Effector memory CD8-positive, alpha-beta T cell (primary cell): ENCODE measurements around the gene DPP6.

Source experiments
- ATAC-seq: fragments of 150-1000 bp; cut with Tn5 transposase; replicated peaks from 2 replicates; pipeline ENCODE4 v1.10.0; 2021; ENCODE audit warnings: mild to moderate bottlenecking, moderate library complexity
- DNase-seq, 3 experiments: peaks; one replicate each; pipeline ENCODE4 v3.0.0; 2021
- H3K27ac Mint-ChIP-seq, 2 donors: one replicate each; pipeline ENCODE4 v1.8.0; 2022; ENCODE audit warnings: mild to moderate bottlenecking in 2 of 2, mixed read lengths in 2 of 2, moderate library complexity in 2 of 2
- H3K27me3 Mint-ChIP-seq, 2 donors: one replicate each; pipeline ENCODE4 v1.8.0; 2022; ENCODE audit warnings: mixed read lengths in 2 of 2
- H3K36me3 Mint-ChIP-seq: one replicate; pipeline ENCODE4 v1.8.0; 2022; ENCODE audit warnings: mild to moderate bottlenecking, moderate library complexity, mixed read lengths; ENCODE audit not compliant: insufficient read depth
- H3K4me1 Mint-ChIP-seq, 2 donors: one replicate each; pipeline ENCODE4 v1.8.0; 2022; ENCODE audit warnings: low read depth in 2 of 2, mixed read lengths in 2 of 2
- H3K4me3 Mint-ChIP-seq, 2 donors: one replicate each; pipeline ENCODE4 v1.8.0; 2022; ENCODE audit warnings: mild to moderate bottlenecking in 2 of 2, mixed read lengths in 2 of 2, moderate library complexity in 2 of 2
- H3K9me3 Mint-ChIP-seq, 2 donors: one replicate each; pipeline ENCODE4 v1.8.0; 2022; ENCODE audit warnings: mixed read lengths in 2 of 2

The DPP6 gene

GRCh38 chr7:154774303-154774969 is 722.2 kb downstream of the DPP6 start:
- Mint-ChIP-seq H3K36me3 (no peaks in the 10 kb centered on the region), H3K27ac (no peak overlapping the region), H3K4me3 (no peak overlapping the region), H3K27me3 (peaks cover under 1 to 8% of the 10 kb centered on the region in 2 donors), H3K4me1 (peaks cover 0 to 6% of the 10 kb centered on the region in 2 donors), H3K9me3 (peaks cover 6 to 34% of the 10 kb centered on the region in 2 donors)
- DNase-seq (no peak), ATAC-seq (no peak)

DNA sequence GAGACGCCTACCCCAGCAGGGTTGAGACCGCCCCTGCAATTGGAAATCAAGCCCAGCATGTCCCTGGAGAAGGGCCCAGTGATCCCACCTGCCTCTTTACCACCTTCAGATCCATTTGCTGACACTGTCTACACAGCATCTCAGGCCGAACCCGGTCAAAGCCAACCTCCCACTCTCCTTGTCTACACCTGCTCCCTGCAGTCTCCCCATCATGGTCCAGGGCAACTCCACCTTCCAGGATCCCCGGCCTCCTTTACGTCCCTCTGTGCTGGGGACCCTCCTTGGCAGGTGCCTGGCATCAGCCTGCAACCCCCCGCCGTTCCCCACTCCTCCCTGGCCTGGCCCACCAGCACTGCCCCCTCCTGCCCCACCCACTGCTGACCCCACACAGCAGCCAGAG is 723.5 kb downstream of the DPP6 start:
- peaks cover 7 to 32% of the 10 kb centered on the region in 2 donors for H3K9me3 Mint-ChIP-seq
- peaks cover 0 to 6% of the 10 kb centered on the region in 2 donors for H3K4me1 Mint-ChIP-seq
- no peak for ATAC-seq
- no peak for DNase-seq
- H3K36me3 Mint-ChIP-seq = no peaks in the 10 kb centered on the region
- H3K4me3 Mint-ChIP-seq = no peak overlapping the region
- H3K27ac Mint-ChIP-seq = no peak overlapping the region
- peaks cover 0 to 8% of the 10 kb centered on the region in 2 donors for H3K27me3 Mint-ChIP-seq

DNA sequence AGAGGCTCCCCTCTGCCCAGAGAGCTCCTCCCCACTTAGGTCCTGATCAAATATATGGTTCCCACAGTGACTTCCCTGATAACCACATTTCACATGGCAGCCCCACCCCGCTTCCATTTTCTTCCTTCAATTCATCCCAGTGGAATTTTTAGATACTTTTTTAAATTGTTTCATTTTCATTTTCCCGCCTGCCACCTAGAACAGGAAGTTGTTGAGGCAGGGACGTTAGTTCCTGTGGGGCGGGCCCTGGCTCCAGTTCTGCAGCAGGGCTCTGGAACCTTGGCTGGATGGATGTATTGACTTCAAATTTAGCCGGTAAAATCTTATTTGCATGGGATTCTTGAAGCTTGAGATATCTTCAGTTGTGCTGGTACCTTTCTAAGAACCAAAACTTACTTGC is 724.2 kb downstream of the DPP6 start:
- DNase-seq (no peak), ATAC-seq (no peak)
- H3K4me1 Mint-ChIP-seq = peaks cover 0 to 6% of the 10 kb centered on the region in 2 donors
- H3K36me3 Mint-ChIP-seq = no peaks in the 10 kb centered on the region
- H3K4me3 Mint-ChIP-seq = no peak overlapping the region
- H3K27me3 Mint-ChIP-seq = peaks cover 0 to 8% of the 10 kb centered on the region in 2 donors
- H3K27ac Mint-ChIP-seq = no peak overlapping the region
- H3K9me3 Mint-ChIP-seq = peaks cover 9 to 37% of the 10 kb centered on the region in 2 donors

DNA sequence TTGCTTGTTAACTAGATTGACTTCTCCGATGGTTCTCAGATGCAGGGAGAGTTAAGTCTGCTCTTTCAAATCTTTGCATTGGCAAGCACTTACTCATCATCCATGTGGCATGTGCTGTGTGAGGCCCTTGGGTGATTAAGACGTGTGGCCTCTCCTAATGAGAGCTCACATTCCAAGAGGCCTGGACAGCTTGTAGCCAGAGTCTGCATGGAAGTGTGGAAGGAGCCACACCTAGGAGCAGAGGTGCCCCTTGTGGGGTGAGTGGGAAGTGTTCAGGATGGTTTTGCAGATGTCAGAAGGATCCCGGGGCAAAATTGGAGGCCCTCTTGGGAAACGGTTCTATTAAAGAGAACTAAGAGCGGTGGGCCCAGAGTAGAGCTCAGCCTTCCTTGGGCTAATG is 724.8 kb downstream of the DPP6 start:
- no peak for DNase-seq
- Mint-ChIP-seq H3K27ac (no peak overlapping the region), H3K9me3 (peaks cover 9 to 37% of the 10 kb centered on the region in 2 donors), H3K36me3 (no peaks in the 10 kb centered on the region), H3K27me3 (peaks cover 0 to 8% of the 10 kb centered on the region in 2 donors), H3K4me1 (peaks cover 0 to 6% of the 10 kb centered on the region in 2 donors), H3K4me3 (no peak overlapping the region)
- ATAC-seq = no peak

DNA sequence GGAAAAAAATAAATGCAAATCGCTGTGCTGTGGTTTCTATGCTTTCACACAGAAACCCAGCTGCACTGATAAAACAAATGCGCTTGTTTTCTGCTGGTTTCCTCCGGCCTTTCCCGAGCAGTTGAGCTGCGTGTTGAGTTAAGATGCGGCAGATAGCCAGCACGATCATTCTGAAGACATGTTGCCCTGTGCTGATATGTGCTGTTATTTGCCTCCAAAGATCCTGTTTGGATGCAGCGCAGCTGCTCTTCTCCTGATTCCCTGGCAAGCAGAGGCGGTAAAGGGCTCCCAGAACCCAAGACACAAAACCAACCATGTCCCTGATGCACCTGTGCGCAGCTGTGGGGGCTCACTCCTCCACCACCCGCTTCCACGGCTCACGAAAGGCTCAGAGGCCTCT is 725.3 kb downstream of the DPP6 start:
- H3K36me3 Mint-ChIP-seq = no peaks in the 10 kb centered on the region
- no peak overlapping the region for H3K27ac Mint-ChIP-seq
- ATAC-seq = no peak
- H3K4me1 Mint-ChIP-seq = peaks cover 0 to 6% of the 10 kb centered on the region in 2 donors
- DNase-seq = no peak
- H3K27me3 Mint-ChIP-seq = peaks cover 0 to 8% of the 10 kb centered on the region in 2 donors
- peaks cover 9 to 37% of the 10 kb centered on the region in 2 donors for H3K9me3 Mint-ChIP-seq
- no peak overlapping the region for H3K4me3 Mint-ChIP-seq

GRCh38 chr7:154777908-154778307 is 725.7 kb downstream of the DPP6 start:
- peaks cover 0 to 8% of the 10 kb centered on the region in 2 donors for H3K27me3 Mint-ChIP-seq
- peaks cover 0 to 6% of the 10 kb centered on the region in 2 donors for H3K4me1 Mint-ChIP-seq
- no peaks in the 10 kb centered on the region for H3K36me3 Mint-ChIP-seq
- peaks cover 9 to 37% of the 10 kb centered on the region in 2 donors for H3K9me3 Mint-ChIP-seq
- ATAC-seq = no peak
- DNase-seq = no peak
- no peak overlapping the region for H3K4me3 Mint-ChIP-seq
- H3K27ac Mint-ChIP-seq = no peak overlapping the region

GRCh38 chr7:154781369-154782303 is 729.4 kb downstream of the DPP6 start:
- Mint-ChIP-seq H3K4me3 (no peak overlapping the region), H3K9me3 (peaks cover 14 to 39% of the 10 kb centered on the region in 2 donors), H3K4me1 (no peaks in the 10 kb centered on the region), H3K27ac (no peak overlapping the region), H3K27me3 (no peaks in the 10 kb centered on the region), H3K36me3 (no peaks in the 10 kb centered on the region)
- DNase-seq (no peak), ATAC-seq (no peak)

- Mint-ChIP-seq H3K27ac (no peak overlapping the region), H3K36me3 (no peaks in the 10 kb centered on the region), H3K27me3 (peaks cover 0 to 1% of the 10 kb centered on the region in 2 donors), H3K4me1 (no peaks in the 10 kb centered on the region), H3K9me3 (peaks cover 11 to 30% of the 10 kb centered on the region in 2 donors), H3K4me3 (no peak overlapping the region)
- DNase-seq = no peak
- ATAC-seq = no peak
Measured at GRCh38 chr7:154783281-154783909, 731.2 kb downstream of the DPP6 start.

DNA sequence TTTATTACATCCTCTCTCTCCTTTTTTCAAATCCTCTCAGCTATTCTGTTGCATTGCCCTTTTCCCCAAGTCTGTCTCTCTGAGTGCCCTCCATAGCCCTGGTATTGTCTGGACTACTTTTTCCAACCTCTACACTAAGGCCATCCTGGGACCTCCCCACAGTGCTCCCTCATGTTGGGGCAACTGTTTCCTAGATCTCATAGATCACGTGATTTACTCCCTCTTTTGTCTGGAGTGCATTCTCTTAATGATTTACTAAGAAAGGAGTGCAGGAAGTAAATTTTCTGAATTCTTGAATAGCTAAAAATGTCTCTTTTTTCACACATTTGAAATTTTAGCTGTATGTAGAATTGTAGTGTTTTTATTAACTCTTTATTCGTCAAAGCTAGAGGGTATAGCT is 733.7 kb downstream of the DPP6 start:
- Mint-ChIP-seq H3K27ac (no peak overlapping the region), H3K27me3 (peaks cover 6 to 11% of the 10 kb centered on the region in 2 donors), H3K4me3 (no peak overlapping the region), H3K36me3 (no peaks in the 10 kb centered on the region), H3K9me3 (peaks cover 8 to 12% of the 10 kb centered on the region in 2 donors), H3K4me1 (no peaks in the 10 kb centered on the region)
- ATAC-seq (no peak), DNase-seq (no peak)

GRCh38 chr7:154789404-154789803 is 737.2 kb downstream of the DPP6 start:
- ATAC-seq (no peak), DNase-seq (no peak)
- Mint-ChIP-seq H3K9me3 (peaks cover 7 to 9% of the 10 kb centered on the region in 2 donors), H3K4me3 (no peak overlapping the region), H3K4me1 (no peaks in the 10 kb centered on the region), H3K36me3 (no peaks in the 10 kb centered on the region), H3K27ac (no peak overlapping the region), H3K27me3 (peaks cover 11 to 44% of the 10 kb centered on the region in 2 donors)

DNA sequence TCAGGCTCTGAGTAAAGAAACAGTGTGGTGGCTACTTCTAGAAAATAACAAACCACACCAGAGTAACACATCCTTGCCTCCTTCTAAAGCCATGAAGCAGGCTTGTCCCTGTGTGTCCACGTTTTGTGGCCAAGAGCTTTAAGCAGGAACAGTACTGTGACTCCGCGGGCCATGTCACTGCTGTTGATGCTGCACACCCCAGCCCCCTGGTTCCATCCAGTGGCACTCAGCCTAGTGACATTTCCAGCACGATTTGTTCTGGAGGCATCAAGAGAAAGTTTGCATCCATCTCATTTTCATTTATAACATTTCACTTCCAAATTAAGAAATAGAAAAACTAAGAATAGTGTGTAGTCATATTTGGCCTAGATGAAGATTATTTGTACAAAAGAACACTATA is 739.4 kb downstream of the DPP6 start:
- peaks cover 0 to 2% of the 10 kb centered on the region in 2 donors for H3K9me3 Mint-ChIP-seq
- no peak overlapping the region for H3K27ac Mint-ChIP-seq
- H3K27me3 Mint-ChIP-seq = peaks cover 16 to 62% of the 10 kb centered on the region in 2 donors
- no peak for ATAC-seq
- no peak overlapping the region for H3K4me3 Mint-ChIP-seq
- DNase-seq = no peak
- H3K4me1 Mint-ChIP-seq = no peaks in the 10 kb centered on the region
- no peaks in the 10 kb centered on the region for H3K36me3 Mint-ChIP-seq

- Mint-ChIP-seq H3K36me3 (no peaks in the 10 kb centered on the region), H3K27me3 (peaks cover 20 to 62% of the 10 kb centered on the region in 2 donors), H3K4me1 (no peaks in the 10 kb centered on the region), H3K27ac (no peak overlapping the region), H3K9me3 (peaks cover 0 to 2% of the 10 kb centered on the region in 2 donors), H3K4me3 (no peak overlapping the region)
- no peak for ATAC-seq
- DNase-seq = no peak
Measured at GRCh38 chr7:154792436-154793055, 740.3 kb downstream of the DPP6 start.

GRCh38 chr7:154794147-154794780 is 742.1 kb downstream of the DPP6 start:
- H3K27ac Mint-ChIP-seq = no peak overlapping the region
- H3K27me3 Mint-ChIP-seq = peaks cover 17 to 57% of the 10 kb centered on the region in 2 donors
- no peaks in the 10 kb centered on the region for H3K4me1 Mint-ChIP-seq
- H3K9me3 Mint-ChIP-seq = no peaks in the 10 kb centered on the region
- DNase-seq = no peak
- ATAC-seq = no peak
- no peak overlapping the region for H3K4me3 Mint-ChIP-seq
- no peaks in the 10 kb centered on the region for H3K36me3 Mint-ChIP-seq
